Measurements from ENCODE around the gene PLET1. TPM values are rescaled to one million over a fixed set of nuclear protein-coding genes. Genes with fewer than 3 reads are reported as not detected.

The PLET1 gene
- total RNA-seq, 1 experiment from 2014 or later, result not detected

GRCh38 chr11:112292785-112293407, 32.2 kb upstream of the PLET1 start:
- H3K4me1 Mint-ChIP-seq, result peaks cover 9 to 12% of the 10 kb centered on the region in 2 experiments
- H3K4me1 ChIP-seq (ENCODE audit: insufficient read depth, low read length), result 0 out of 2 replicates have a peak, but pooled peaks cover 2% of the 10 kb centered on the region

More at GRCh38 chr11:112292785-112293407, 32.2 kb upstream of the PLET1 start:
- Histone ChIP-seq H4K91ac (ENCODE audit: insufficient read length, low read depth, low read length) (no peak overlapping the region), H2BK12ac (ENCODE audit: insufficient read length, low read depth, low read length) (no peak overlapping the region), H2BK20ac (ENCODE audit: low read depth, low read length, poor library complexity, severe bottlenecking) (no peak overlapping the region), H2AK5ac (ENCODE audit: insufficient read length, low read length) (no peak overlapping the region), H3K4ac (ENCODE audit: low read depth, low read length) (no peak overlapping the region), H2BK15ac (ENCODE audit: low read depth, low read length) (no peak overlapping the region), H3K9me3 (ENCODE audit: control insufficient read depth, low read depth, low read length) (no peaks in the 10 kb centered on the region), H2AFZ (ENCODE audit: low read length) (no peak overlapping the region), H3K23ac (ENCODE audit: insufficient read length, low read depth, low read length) (no peak overlapping the region), H3K79me2 (ENCODE audit: insufficient read depth, low read length) (no peaks in the 10 kb centered on the region), H2BK120ac (ENCODE audit: low read depth, low read length, poor library complexity, severe bottlenecking) (no peak overlapping the region), H3K14ac (ENCODE audit: insufficient read depth, low read length) (no peak overlapping the region), H3K27ac (ENCODE audit: insufficient read length, low read depth, low read length) (no peak overlapping the region), H4K8ac (replicated peaks; ENCODE audit: insufficient read length, low read depth, low read length) (no peak overlapping the region), H4K20me1 (ENCODE audit: control insufficient read depth, insufficient read depth, insufficient read length) (no peaks in the 10 kb centered on the region), H3K18ac (ENCODE audit: insufficient read length, low read depth, low read length) (no peak overlapping the region), H3K23me2 (ENCODE audit: insufficient read length, low read depth, low read length, poor library complexity, severe bottlenecking) (peaks cover 3% of the 10 kb centered on the region), H3K56ac (ENCODE audit: insufficient read length, low read depth, low read length) (no peak overlapping the region), H3K4me2 (ENCODE audit: insufficient read depth, insufficient read length, low read length) (no peak overlapping the region), H3T11ph (ENCODE audit: low read length) (no peak overlapping the region), H3K79me1 (ENCODE audit: insufficient read depth, low read depth, low read length, poor library complexity, severe bottlenecking) (no peaks in the 10 kb centered on the region), H4K5ac (ENCODE audit: insufficient read length, low read depth, low read length) (no peak overlapping the region), H3K27me3 (ENCODE audit: insufficient read depth, low read length) (no peaks in the 10 kb centered on the region; the same call in 1 of the 2 replicates), H2BK5ac (ENCODE audit: insufficient read length, low read length) (no peak overlapping the region), H3K9ac (ENCODE audit: extremely low read depth, insufficient read length, low read length) (no peak overlapping the region)
- DNase-seq, result no peak
- peaks cover 31% of the 10 kb centered on the region for H3K27me3 Mint-ChIP-seq (ENCODE audit: low read depth)
- H3K9me3 Mint-ChIP-seq, result no peaks in the 10 kb centered on the region
- no peak for TF ChIP-seq CTCF (conservative IDR thresholded peaks at IDR 0.05)
- no peak overlapping the region for H3K4me3 Mint-ChIP-seq
- H3K36me3 Mint-ChIP-seq (ENCODE audit: insufficient read depth in 1 of 3, low read depth in 3 of 3), result no peaks in the 10 kb centered on the region
- H3K27ac Mint-ChIP-seq, result no peak overlapping the region
